Pulmonary artery endothelial cell (primary cell): ENCODE results near the gene GRIA4. TPM values are rescaled to one million over a fixed set of nuclear protein-coding genes. Genes with fewer than 3 reads are reported as not detected.
A peak's percentile ranks its signal among the peaks of the same experiment; 100 is the strongest.

Experiments used
- DNase-seq: peaks from one replicate; pipeline ENCODE4 v3.0.0-alpha.2; 2011; ENCODE audit warnings: low read depth, low spot score
- total RNA-seq: library from RNA; depleted of rRNA; stranded (reverse); fragments of >200 nt; gene quantifications from 2 replicates; pipeline ENCODE4 v1.2.3, GENCODE V29; 2014

Gene GRIA4
- total RNA-seq, 1 donor from 2014 or later, result 1.5 TPM

- no peak for DNase-seq
Measured at GRCh38 chr11:105915021-105915420, 305.1 kb downstream of the GRIA4 start.

DNA sequence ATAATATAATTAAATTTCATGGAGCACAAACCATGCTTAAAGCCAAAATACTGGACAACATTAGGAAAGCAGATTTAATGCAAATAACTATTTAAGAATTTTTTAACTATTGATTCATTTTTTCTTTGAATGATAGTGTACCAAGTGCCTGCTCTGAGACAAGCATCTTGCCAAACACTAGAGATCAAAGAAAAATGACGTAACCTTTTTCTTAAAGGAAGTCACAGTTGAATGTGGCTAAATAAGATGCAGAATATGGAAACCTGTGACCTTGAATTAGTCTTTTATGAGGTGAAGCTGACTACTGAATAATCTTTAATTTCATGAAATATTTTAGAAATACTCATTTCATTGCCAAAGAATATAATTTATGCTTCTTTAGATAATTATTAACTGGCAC lies 308.2 kb downstream of the GRIA4 start:
- no peak for DNase-seq

- DNase-seq, result no peak
Measured at GRCh38 chr11:105918600-105918999, 308.7 kb downstream of the GRIA4 start.

DNA sequence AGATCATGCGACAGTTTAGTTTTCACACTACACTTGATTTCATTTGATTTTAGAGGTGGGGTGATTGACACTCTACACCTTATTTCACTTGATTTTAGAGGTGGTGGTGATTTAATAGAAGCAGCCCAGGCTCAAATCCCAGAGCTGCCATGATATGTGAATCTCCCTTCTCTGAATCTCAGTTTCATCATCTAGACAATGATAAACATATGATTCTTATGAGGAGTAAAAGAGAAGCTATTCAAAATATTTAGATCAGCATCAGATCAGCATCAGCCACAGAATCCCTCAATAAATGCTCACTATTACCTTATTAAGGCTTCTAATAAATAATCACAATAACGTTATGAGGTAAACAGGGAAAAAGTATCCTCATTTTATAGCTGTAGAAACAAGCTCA lies 313.4 kb downstream of the GRIA4 start:
- DNase-seq, result no peak

GRCh38 chr11:105923807-105924206 lies 313.9 kb downstream of the GRIA4 start:
- no peak for DNase-seq

- no peak for DNase-seq
Measured at GRCh38 chr11:105929084-105929955, 319.4 kb downstream of the GRIA4 start.

- DNase-seq, result no peak
Measured at GRCh38 chr11:105933695-105934094, 323.8 kb downstream of the GRIA4 start.

GRCh38 chr11:105935791-105936190 lies 325.9 kb downstream of the GRIA4 start:
- peak; percentile 17 for DNase-seq

DNA sequence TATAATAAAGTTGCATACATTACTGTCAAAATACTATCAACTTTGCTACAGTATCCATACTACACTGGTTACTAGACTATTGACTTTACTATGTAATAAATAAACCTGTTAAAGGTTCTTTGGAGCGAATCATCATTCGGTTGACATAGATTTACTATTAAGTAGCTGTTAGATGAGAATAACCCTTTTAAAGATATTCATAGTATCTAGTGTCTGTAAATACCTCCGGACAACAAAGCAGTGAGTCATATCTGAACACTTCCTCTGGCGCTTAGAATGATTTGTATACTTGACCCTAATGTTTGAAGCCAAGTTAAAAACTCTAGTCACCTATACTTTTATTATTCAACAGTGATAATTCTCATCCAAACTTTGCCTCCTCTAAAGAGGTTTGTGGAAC lies 327.5 kb downstream of the GRIA4 start:
- peak; percentile 11 for DNase-seq

DNA sequence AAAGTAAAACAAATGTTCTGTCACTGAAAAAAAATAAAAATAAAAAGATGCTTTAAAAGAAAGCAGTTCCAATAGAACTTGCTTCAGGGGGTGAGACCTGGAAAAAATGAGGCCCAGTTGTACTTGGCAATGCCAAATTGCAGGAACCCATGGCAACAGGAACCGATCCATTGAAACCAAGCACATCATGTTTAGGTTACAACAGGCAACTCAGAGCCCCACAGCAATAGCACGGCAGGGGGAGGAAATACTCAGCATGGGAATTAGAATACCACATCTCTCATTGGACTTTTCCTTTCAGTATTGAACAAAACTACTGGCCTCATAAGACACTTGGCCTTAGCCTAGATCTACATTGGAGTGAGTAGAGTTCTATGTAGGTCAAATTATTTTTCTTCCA lies 327.9 kb downstream of the GRIA4 start:
- DNase-seq, result peak; percentile 22

DNA sequence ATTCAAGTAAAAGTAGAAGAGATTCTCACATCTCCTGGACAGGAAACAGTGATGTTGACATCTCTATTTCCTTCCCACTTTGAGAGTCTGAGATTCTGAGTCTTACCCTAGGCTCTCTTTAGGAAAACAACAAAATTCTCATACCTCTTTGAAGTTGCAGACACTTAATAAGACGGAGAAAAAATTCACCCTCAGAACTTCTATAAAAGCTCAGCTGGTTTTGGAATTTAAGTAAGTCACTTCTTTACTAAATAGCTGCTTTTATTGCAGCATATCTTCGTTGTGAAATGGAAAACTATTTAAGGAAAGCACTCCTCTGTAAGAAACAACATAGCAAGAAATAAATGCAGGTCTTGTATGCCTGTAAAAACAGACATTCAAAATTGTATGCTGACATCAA lies 333.0 kb downstream of the GRIA4 start:
- no peak for DNase-seq

DNA sequence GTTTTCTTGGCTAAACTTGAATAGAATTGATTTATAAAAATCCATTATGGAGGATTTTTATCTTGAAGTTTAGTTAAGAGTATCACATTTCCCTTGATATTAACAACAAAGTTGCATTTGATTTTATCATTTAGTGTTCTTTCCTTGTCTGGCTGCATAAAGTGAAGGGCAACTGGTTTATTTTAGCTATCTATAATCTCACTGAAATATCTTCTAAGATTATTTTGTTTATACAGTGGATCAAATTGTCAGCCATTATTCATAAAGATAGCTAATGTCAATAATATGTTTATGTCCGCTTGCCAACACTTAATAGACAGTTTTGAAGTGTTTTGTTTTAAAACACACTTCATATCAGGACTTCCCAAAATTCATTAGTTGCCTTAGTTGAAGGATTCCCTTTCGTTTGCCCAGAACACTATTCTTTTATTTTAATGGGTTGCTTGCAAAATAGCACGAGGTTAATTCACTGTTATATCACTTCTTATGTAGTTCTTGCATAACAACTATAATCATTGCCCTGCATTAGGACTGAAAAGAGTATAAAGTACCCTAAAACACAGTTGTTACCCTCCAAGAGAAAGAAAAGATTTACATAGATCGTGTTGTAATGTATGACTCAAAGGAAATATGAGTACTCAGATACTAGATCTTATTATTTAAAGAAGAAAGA lies 339.2 kb downstream of the GRIA4 start:
- DNase-seq, result no peak

DNA sequence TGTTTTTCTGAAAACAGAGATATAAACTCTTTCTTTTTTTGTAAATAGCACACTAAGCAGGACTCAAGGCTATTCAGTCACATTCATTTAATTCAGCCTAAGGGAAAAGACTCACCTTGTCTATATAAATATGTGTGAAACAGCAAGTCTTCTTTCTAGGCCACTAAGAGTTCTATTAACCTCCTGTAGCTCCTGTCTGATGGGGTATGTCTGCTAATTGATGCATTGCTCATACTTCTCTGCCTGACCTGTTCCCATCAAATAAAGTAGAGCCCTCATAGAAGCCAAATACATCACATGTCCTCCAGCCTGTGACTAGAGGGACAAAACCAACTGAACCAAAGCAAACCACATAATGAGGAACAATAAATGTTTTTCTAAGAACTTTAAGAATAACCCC lies 344.0 kb downstream of the GRIA4 start:
- DNase-seq, result no peak

- DNase-seq, result no peak
Measured at GRCh38 chr11:105960252-105961245, 350.7 kb downstream of the GRIA4 start.

DNA sequence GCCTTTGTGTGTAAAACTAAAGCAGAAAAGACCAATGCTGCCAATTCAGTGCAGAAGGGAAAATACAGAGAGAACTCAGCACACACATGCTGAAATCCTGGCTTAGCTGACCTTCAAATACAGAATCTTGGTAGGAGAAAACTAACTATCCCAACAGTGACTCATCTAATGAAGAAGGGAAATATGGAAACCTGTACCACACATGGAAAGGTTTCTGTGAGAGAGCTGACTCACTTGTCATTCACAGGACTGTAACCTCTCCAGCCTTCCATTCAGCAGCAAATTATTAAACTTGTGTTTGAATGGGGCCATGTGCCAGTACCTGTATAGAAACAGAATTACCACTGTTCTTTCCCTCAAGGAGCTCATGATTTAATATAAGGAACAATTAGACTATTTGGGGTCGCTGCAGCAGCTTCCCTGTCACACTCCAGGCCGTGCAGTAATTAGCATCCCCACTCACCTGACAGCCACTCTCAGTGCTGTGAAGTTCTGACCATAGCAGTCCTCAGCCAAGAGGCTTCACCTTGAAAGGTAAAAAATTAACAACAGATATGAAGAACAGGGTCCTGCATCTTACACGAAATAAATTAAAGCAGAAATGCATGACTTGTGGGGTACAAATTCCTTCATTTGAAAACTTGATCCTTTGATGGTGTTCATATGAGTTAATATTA lies 358.3 kb downstream of the GRIA4 start:
- no peak for DNase-seq

GRCh38 chr11:105969756-105970155 lies 359.9 kb downstream of the GRIA4 start:
- no peak for DNase-seq

- no peak for DNase-seq
Measured at GRCh38 chr11:105975128-105975527, 365.3 kb downstream of the GRIA4 start.

DNA sequence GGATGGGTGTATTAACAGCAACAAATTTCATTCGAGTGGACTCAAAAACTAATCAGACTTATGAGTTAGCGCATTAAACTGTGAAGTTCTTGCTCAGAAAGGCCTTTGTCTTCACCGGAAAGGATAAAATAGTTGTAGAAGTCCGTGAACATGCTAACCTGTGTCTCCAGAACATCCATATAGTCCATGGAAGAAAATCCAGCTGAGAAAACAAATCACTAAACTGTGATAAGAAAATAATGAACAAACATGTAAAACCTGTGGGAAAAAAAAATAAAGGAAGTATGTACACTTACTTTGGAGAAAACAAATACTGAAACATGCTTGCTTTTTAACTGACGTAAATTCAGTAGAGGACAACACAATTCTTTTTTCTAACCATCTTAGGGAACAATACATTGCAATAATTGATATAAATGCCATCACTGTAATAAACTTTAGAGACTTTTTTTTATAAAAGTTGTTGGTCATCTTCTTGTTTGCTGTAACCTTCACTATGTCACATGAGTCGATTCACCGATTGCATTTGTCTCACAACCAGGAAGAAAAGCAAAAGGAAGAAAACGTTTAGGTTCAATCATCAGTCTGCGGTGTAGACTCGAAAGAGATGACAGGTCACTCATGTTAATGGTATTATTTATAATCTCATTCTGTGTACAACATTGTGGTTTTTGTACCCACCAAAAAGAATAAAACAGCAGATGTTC lies 370.3 kb downstream of the GRIA4 start:
- DNase-seq, result no peak

GRCh38 chr11:105986554-105986953 lies 376.7 kb downstream of the GRIA4 start:
- DNase-seq, result no peak

GRCh38 chr11:105988197-105988596 lies 378.3 kb downstream of the GRIA4 start:
- no peak for DNase-seq
